HTERT RPE-1 (cell line): ENCODE data around the gene KCNB1.

ENCODE experiments used
- in situ Hi-C: fragments of 300-500 bp; cut with MboI; formaldehyde crosslinking; loops from 4 replicates; pipeline ENCODE4 v1.14.3; 2020; ENCODE audit warnings: low sequenced_read_pairs

KCNB1 gene

GRCh38 chr20:49482621-49483017, at the start of gene KCNB1:
TSS of gene KCNB1 (minus strand) at chr20:49482668. CDS start at chr20:49482480, 188 bp downstream.
- in situ Hi-C loops, result no loop called here

GRCh38 chr20:49529470-49529869, 47.0 kb upstream of the KCNB1 start:
- in situ Hi-C loops, result no loop called here

DNA sequence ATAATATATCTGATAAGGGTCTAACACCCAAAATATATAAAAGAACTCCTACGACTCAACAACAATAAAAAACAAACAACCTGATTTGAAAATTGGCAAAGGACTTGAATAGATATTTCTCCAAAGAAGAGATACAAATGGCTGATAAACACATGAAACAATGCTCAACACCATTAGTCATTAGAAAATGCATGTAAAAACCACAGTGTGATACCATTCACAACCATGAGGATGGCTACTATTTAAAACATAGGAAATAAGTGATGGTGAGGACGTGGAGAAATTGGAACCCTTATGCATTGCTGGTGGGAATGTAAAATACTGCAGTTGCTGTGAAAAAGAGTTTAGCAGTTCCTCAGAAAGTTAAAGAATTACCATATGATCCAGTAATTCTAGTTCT, 44.1 kb upstream of the KCNB1 start:
- in situ Hi-C loops, result no loop called here

GRCh38 chr20:49526056-49526455, 43.6 kb upstream of the KCNB1 start:
- in situ Hi-C loops, result no loop called here

- in situ Hi-C loops, result no loop called here
Observed at GRCh38 chr20:49523767-49524360, 41.4 kb upstream of the KCNB1 start.

- in situ Hi-C loops, result no loop called here
Observed at GRCh38 chr20:49521356-49521755, 38.9 kb upstream of the KCNB1 start.

DNA sequence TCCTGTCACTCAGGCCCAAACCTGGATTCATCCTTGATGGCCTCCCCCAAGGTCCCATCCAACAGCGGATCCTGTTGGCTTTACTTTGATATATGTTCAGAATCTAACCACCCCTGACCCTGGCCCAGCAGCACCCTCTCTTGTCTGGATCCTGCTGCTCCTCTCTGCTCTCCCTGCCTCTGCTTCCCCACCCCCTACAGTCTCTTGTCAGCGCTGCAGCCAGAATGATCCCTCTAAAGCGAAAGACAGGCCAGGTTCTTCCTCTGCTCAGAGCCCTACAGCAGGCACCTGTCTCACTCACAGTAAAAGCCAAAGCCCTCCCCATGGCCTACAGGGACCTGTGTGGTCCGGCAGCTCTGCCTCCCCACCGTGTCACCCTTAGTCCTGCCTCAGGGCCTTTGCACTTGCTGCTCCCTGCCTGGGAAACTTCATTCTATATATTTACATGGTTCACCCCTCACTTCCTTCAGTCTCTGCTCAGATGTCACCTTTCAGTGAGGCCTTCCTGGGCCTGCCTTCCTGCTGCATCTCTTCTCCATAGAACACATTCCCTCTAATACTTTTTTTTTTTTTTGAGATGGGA, 37.4 kb upstream of the KCNB1 start:
- in situ Hi-C loops, result no loop called here

- in situ Hi-C loops, result no loop called here
Observed at GRCh38 chr20:49519212-49519712, 36.8 kb upstream of the KCNB1 start.

- in situ Hi-C loops, result no loop called here
Observed at GRCh38 chr20:49518576-49518975, 36.1 kb upstream of the KCNB1 start.

DNA sequence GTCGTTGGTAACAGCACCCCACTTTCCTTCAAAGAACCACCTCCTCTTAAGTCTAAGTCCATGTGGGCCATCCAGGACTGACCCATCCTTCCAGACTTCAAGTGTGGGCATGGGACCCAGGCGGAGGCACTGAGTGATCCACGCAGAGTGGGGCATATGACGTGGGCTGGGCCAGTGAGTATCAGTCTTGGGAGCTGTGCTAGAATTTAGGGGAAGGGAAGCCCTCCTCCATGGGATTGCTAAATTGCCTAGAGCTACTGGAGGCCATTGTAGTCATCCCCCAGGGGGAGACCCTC, 35.3 kb upstream of the KCNB1 start:
- in situ Hi-C loops, result no loop called here

DNA sequence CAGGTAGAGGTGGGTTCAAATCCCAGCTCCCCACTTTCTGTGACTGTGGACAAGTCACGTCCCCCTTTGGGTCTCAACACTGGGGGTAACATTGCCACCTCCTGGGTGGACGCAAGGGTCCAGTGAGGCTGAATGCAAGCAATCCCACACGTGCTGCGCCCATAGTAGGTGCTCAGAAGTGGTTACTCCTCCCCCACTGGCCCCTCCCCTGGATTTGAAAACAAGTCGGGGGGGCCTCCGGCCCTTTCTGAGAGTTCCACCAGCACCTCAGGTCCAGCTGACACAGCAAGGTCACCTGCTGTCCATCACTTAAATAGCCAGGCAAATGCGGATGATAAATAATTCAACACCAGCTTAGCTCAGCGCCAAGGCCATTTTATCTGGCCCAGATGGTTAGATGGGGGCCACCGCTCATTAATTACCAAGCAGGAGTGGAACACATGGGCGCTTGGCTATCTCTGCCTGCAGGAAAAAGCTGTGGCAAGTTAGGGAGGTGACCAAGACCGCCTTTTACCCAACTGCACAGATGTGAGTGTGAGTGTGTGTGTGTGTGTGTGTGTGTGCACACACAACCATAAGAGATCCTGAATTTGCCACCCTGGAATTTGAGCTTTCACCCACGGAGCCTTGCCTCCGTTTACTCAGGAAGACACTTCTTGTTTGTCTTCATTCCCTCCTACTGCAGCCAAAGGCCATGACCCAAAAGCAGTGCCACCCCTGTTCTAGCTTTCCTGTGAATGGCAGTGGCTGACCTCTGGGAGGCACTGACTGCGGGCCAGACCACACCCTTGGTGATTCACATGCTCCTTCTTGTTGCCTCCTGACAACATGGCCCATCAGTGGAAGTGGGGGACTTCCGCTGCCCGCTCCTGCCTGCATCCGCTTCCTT, 34.7 kb upstream of the KCNB1 start:
- in situ Hi-C loops, result no loop called here

DNA sequence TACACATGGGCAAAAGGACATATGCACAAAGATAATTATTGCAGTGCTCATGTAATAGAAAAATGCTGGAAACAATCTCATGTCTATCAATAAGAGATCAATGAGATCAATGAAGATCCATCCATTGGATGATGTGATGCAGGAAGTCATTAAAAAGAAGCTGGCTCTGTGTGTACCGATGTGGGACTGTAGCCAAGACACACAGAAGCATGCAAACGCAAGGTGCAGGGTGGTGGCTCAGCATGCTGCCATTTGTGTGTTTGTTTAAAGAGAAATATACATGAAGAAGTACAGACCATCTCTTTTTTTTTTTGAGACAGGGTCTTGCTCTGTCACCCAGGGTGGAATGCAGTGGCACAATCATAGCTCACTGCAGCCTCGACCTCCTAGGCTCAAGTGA, 33.1 kb upstream of the KCNB1 start:
- in situ Hi-C loops, result no loop called here

DNA sequence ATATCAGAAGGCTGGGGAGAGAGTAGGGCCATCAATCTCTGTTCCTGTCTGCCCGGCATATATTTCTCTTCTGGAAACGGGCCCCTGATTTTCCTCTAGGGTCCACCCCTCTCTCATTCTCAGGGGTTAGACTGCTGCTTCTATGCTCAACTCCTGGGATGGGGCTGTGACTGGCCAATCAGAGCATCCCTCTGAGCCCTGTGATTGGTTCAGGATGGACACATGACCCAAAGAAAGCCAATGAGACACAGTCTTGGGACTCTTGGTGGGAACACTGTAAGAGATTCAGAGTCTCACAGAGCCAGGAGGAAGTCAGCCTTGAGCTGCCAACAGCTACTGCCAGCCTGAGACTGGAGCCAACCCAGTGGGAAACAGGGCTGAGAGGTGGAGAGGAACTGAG, 31.0 kb upstream of the KCNB1 start:
- in situ Hi-C loops, result no loop called here

DNA sequence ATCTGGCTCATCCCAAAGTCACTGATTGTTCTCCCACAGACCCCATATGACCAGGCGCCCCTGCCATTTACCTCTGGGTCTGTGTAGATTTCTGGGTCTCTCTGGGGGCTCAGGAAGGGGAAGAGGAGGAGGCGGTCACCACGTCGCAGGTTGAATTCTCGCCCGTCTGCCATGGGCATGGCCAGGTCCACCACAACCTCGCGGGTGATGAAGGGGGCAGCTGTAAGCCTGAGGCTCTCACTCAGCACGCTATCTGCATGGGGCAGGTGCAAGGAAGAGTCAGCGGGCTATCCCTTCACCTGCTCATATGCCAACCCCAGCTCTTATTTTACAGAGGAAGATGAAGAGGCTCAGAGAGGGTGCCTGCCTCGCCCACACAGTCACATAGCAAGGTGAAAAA, 30.5 kb upstream of the KCNB1 start:
- in situ Hi-C loops, result no loop called here

- in situ Hi-C loops, result no loop called here
Observed at GRCh38 chr20:49511788-49512525, 29.5 kb upstream of the KCNB1 start.

DNA sequence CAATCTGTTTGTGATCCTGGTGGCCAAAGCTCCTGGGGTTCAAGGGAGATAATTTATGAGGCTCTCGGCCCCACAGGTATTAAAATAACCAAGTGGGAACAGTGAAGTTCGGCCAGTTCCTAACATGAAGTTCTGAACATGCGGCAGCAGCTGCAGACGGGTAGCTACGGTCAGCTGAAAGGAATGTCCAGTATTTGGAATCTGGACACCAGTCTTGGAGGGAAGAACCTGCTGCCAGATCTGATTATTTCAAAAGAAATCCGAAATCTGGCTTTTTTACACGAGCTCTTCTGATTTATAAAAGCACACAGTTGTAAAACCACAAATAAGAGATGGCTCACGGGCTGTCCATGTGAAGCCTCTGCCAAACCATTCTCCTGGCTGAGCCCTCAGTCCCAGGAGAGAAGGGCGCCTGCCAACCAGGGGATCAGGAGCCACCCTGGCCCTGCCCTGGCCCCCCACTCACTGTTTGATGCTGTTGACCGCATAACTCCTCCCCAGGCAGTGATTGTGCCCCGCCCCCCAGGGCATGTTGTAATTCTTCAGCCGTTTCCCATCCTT, 28.2 kb upstream of the KCNB1 start:
- in situ Hi-C loops, result no loop called here

DNA sequence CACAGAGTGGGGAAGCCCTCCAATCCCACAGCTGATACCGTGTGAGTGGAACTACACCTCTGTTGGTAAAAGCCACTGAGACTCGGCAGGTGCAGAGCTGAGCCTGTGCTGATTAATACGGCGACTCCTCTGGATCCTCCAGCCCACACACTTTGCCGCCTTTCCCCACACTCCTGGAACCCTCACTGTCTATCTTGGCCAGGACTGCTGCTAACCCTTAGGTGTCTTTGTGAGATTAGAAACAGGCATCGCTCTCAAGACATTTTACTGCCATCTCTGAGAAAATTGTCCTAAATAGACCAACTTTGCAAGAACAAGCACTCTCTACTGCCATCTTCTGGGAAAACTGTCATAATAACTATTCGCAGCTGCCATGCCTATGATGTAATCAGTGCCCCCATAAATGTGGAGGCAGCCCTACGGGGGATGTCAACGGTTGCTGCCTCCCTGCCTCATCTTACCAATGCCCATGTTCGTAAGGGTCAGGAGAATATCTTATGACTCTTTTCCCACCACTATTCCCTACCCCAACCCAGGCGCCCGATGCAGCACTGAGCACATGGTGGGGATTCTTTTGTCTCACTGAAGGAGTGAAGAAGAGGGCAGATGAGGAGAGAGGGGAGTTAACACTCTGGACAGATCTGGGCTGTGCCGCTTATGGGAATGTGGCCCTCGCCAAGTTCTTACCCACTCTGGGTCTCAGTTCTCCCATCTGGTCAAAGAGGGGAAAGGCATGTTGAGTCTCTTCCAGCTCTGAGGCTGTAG, 26.1 kb upstream of the KCNB1 start:
- in situ Hi-C loops, result no loop called here

- in situ Hi-C loops, result no loop called here
Observed at GRCh38 chr20:49507741-49508434, 25.4 kb upstream of the KCNB1 start.

GRCh38 chr20:49505518-49505917, 23.1 kb upstream of the KCNB1 start:
- in situ Hi-C loops, result no loop called here

- in situ Hi-C loops, result no loop called here
Observed at GRCh38 chr20:49503176-49503575, 20.7 kb upstream of the KCNB1 start.
